ENCODE data around the gene CNTN4. TPM values are rescaled to one million over a fixed set of nuclear protein-coding genes. Genes with fewer than 3 reads are reported as not detected.

The CNTN4 gene
- total RNA-seq, 1 experiment from 2014 or later, result not detected

DNA sequence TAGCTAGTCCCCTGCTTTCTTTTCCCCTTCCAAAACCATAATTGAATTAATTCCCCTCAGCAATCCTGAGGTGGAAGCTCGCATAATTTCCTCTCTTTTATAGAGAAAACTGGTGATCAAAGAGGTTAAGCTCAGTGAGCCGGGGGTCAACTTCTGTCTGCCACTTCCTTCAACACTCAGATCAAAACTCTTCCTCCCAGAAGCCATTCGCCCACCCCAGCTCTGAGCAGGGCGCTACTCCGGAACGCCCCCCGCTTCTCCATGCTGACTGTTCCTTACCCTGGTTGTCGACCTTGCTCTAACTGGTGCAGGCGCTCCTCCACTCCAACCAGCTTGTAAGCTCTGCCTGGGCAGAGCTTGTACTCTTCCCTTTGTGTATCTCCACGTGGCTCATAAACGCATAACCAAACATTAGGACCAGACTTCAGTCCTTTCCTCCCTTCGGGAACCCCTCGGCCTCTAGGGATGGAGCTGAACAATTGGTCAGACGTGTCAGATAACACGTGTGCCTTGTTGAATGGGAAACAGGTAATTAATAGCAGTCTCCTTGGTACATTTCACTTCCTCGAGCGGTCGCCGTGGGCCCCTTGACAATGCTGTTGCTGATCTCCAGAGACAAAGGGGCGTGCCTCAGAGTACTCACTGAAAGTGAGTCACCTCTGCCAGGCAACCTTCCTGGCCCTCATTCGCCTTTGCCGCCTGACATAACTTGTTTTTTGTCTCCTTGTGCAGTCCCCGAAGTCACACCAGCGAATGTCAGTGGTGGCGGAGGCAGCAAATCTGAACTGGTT lies 939.7 kb downstream of the CNTN4 start:
- no peak for DNase-seq (ENCODE audit: low spot score)
- Mint-ChIP-seq H3K9me3 (peaks cover 73% of the 10 kb centered on the region), H3K36me3 (peaks cover 61% of the 10 kb centered on the region), H3K4me1 (peaks cover 9% of the 10 kb centered on the region; the same call in 1 of the 2 replicates), H3K27ac (no peak overlapping the region), H3K4me3 (no peak overlapping the region), H3K27me3 (ENCODE audit: low read depth) (peaks cover 12% of the 10 kb centered on the region; the same call in 1 of the 2 replicates)
- TF ChIP-seq, protein P1, sequence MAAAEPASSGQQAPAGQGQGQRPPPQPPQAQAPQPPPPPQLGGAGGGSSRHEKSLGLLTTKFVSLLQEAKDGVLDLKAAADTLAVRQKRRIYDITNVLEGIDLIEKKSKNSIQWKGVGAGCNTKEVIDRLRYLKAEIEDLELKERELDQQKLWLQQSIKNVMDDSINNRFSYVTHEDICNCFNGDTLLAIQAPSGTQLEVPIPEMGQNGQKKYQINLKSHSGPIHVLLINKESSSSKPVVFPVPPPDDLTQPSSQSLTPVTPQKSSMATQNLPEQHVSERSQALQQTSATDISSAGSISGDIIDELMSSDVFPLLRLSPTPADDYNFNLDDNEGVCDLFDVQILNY (CRISPR knock-in tag; IDR thresholded peaks at IDR 0.05), result no peak
- TF ChIP-seq, protein P2, sequence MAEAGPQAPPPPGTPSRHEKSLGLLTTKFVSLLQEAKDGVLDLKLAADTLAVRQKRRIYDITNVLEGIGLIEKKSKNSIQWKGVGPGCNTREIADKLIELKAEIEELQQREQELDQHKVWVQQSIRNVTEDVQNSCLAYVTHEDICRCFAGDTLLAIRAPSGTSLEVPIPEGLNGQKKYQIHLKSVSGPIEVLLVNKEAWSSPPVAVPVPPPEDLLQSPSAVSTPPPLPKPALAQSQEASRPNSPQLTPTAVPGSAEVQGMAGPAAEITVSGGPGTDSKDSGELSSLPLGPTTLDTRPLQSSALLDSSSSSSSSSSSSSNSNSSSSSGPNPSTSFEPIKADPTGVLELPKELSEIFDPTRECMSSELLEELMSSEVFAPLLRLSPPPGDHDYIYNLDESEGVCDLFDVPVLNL (CRISPR knock-in tag; IDR thresholded peaks at IDR 0.05; ENCODE audit: borderline replicate concordance, low read depth), result no peak
- no peak for TF ChIP-seq ESRRA (CRISPR knock-in tag; IDR thresholded peaks at IDR 0.05; ENCODE audit: borderline replicate concordance)
- TF ChIP-seq, protein P3, sequence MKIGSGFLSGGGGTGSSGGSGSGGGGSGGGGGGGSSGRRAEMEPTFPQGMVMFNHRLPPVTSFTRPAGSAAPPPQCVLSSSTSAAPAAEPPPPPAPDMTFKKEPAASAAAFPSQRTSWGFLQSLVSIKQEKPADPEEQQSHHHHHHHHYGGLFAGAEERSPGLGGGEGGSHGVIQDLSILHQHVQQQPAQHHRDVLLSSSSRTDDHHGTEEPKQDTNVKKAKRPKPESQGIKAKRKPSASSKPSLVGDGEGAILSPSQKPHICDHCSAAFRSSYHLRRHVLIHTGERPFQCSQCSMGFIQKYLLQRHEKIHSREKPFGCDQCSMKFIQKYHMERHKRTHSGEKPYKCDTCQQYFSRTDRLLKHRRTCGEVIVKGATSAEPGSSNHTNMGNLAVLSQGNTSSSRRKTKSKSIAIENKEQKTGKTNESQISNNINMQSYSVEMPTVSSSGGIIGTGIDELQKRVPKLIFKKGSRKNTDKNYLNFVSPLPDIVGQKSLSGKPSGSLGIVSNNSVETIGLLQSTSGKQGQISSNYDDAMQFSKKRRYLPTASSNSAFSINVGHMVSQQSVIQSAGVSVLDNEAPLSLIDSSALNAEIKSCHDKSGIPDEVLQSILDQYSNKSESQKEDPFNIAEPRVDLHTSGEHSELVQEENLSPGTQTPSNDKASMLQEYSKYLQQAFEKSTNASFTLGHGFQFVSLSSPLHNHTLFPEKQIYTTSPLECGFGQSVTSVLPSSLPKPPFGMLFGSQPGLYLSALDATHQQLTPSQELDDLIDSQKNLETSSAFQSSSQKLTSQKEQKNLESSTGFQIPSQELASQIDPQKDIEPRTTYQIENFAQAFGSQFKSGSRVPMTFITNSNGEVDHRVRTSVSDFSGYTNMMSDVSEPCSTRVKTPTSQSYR (CRISPR knock-in tag; IDR thresholded peaks at IDR 0.05), result no peak
- no peak for TF ChIP-seq TEAD4 (CRISPR knock-in tag; IDR thresholded peaks at IDR 0.05)
- TF ChIP-seq, protein P4, sequence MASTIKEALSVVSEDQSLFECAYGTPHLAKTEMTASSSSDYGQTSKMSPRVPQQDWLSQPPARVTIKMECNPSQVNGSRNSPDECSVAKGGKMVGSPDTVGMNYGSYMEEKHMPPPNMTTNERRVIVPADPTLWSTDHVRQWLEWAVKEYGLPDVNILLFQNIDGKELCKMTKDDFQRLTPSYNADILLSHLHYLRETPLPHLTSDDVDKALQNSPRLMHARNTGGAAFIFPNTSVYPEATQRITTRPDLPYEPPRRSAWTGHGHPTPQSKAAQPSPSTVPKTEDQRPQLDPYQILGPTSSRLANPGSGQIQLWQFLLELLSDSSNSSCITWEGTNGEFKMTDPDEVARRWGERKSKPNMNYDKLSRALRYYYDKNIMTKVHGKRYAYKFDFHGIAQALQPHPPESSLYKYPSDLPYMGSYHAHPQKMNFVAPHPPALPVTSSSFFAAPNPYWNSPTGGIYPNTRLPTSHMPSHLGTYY (CRISPR knock-in tag; IDR thresholded peaks at IDR 0.05), result no peak
- no peak for TF ChIP-seq NR3C1 (CRISPR knock-in tag; conservative IDR thresholded peaks at IDR 0.05; ENCODE audit: low read depth)
- TF ChIP-seq, protein P5, sequence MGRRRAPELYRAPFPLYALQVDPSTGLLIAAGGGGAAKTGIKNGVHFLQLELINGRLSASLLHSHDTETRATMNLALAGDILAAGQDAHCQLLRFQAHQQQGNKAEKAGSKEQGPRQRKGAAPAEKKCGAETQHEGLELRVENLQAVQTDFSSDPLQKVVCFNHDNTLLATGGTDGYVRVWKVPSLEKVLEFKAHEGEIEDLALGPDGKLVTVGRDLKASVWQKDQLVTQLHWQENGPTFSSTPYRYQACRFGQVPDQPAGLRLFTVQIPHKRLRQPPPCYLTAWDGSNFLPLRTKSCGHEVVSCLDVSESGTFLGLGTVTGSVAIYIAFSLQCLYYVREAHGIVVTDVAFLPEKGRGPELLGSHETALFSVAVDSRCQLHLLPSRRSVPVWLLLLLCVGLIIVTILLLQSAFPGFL (CRISPR knock-in tag; IDR thresholded peaks at IDR 0.05; ENCODE audit: borderline replicate concordance), result no peak
- no peak for TF ChIP-seq ZNF416 (CRISPR knock-in tag; IDR thresholded peaks at IDR 0.05)
- TF ChIP-seq, protein P6, sequence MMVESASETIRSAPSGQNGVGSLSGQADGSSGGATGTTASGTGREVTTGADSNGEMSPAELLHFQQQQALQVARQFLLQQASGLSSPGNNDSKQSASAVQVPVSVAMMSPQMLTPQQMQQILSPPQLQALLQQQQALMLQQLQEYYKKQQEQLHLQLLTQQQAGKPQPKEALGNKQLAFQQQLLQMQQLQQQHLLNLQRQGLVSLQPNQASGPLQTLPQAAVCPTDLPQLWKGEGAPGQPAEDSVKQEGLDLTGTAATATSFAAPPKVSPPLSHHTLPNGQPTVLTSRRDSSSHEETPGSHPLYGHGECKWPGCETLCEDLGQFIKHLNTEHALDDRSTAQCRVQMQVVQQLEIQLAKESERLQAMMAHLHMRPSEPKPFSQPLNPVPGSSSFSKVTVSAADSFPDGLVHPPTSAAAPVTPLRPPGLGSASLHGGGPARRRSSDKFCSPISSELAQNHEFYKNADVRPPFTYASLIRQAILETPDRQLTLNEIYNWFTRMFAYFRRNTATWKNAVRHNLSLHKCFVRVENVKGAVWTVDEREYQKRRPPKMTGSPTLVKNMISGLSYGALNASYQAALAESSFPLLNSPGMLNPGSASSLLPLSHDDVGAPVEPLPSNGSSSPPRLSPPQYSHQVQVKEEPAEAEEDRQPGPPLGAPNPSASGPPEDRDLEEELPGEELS (CRISPR knock-in tag; IDR thresholded peaks at IDR 0.05), result no peak
- TF ChIP-seq ZNF121 (CRISPR knock-in tag; IDR thresholded peaks at IDR 0.05), result no peak
- TF ChIP-seq ZNF219 (CRISPR knock-in tag; IDR thresholded peaks at IDR 0.05; ENCODE audit: borderline replicate concordance), result no peak
- TF ChIP-seq, protein P7, sequence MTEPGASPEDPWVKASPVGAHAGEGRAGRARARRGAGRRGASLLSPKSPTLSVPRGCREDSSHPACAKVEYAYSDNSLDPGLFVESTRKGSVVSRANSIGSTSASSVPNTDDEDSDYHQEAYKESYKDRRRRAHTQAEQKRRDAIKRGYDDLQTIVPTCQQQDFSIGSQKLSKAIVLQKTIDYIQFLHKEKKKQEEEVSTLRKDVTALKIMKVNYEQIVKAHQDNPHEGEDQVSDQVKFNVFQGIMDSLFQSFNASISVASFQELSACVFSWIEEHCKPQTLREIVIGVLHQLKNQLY (CRISPR knock-in tag; IDR thresholded peaks at IDR 0.05), result no peak
- TF ChIP-seq CBFB (CRISPR knock-in tag; IDR thresholded peaks at IDR 0.05; ENCODE audit: low read depth), result no peak
- peak; percentile 28 for ATAC-seq
- ChIA-PET CTCF (no interaction called here), POLR2A (no interaction called here)
